ENCODE measurements around the gene CAPSL.

GRCh38 chr5:35876454-35876853 lies 62.0 kb downstream of the CAPSL start:
- TF ChIP-seq CTCF (IDR thresholded peaks at IDR 0.05): no peak
- TF ChIP-seq POLR2AphosphoS5 (IDR thresholded peaks at IDR 0.05): no peak
